IMR-90 (cell line): ENCODE data around the gene TIGAR. TPM values are rescaled to one million over a fixed set of nuclear protein-coding genes. Genes with fewer than 3 reads are reported as not detected.

Experiments used
- ATAC-seq: fragments of 200-7000 bp; cut with Tn5 transposase; 2 replicates; pipeline ENCODE4 v1.9.1; 2020; ENCODE audit warnings: low read depth, mild to moderate bottlenecking, moderate library complexity
- BruUV-seq: library from RNA; stranded (reverse); fragments of 400-500 nt; replicated peaks from 2 replicates; lab custom pipeline; 2021; lab: Mats Ljungman, UMichigan
- CTCF ChIA-PET: fragments of 300-600 bp; formaldehyde crosslinking; extraction: SDS; loops from one replicate; lab custom pipeline; 2021; ENCODE audit warnings: antibody characterized with exemption; lab: Yijun Ruan, JAX
- POLR2A ChIA-PET: fragments of 300-600 bp; sonication (Branson Sonifier 250); formaldehyde crosslinking; loops from one replicate; lab custom pipeline; 2022; ENCODE audit warnings: antibody characterized with exemption; ENCODE audit not compliant: unreplicated experiment; lab: Charles Lee
- DNase-seq: peaks from one replicate; pipeline ENCODE4 v3.0.0; 2013
- H2AFZ ChIP-seq: replicated peaks from 2 replicates; pipeline ENCODE3; 2013; ENCODE audit warnings: low read length, mild to moderate bottlenecking; ENCODE audit not compliant: poor library complexity
- H2AK5ac ChIP-seq: 2 replicates; pipeline ENCODE4 v1.6.1; 2013; ENCODE audit warnings: low read depth, low read length, inconsistent platforms
- H2AK9ac ChIP-seq: replicated peaks from 2 replicates; pipeline ENCODE3; 2013; ENCODE audit warnings: mild to moderate bottlenecking, low read depth, low read length, moderate library complexity; ENCODE audit not compliant: poor library complexity
- H2BK120ac ChIP-seq: 2 replicates; pipeline ENCODE4 v1.6.1; 2013; ENCODE audit warnings: low read depth, low read length, inconsistent platforms
- H2BK15ac ChIP-seq: 3 replicates; pipeline ENCODE4 v1.6.1; 2013; ENCODE audit warnings: low read depth, low read length, inconsistent platforms
- H2BK20ac ChIP-seq: 2 replicates; pipeline ENCODE4 v1.6.1; 2013; ENCODE audit warnings: low read depth, mild to moderate bottlenecking, inconsistent platforms, low read length, moderate library complexity
- H2BK5ac ChIP-seq: 2 replicates; pipeline ENCODE4 v1.6.1; 2013; ENCODE audit warnings: mild to moderate bottlenecking, low read depth, low read length, inconsistent platforms; ENCODE audit not compliant: poor library complexity, severe bottlenecking
- H3K14ac ChIP-seq: replicated peaks from 2 replicates; pipeline ENCODE4 v1.6.1; 2013; ENCODE audit warnings: low read depth, low read length, inconsistent platforms
- H3K18ac ChIP-seq: 2 replicates; pipeline ENCODE4 v1.6.1; 2013; ENCODE audit warnings: low read depth, low read length, control low read depth
- H3K23ac ChIP-seq: 2 replicates; pipeline ENCODE4 v1.6.1; 2013; ENCODE audit warnings: low read depth, low read length, inconsistent platforms
- H3K27ac ChIP-seq: 2 replicates; pipeline ENCODE4 v1.5.1; 2013; ENCODE audit warnings: mild to moderate bottlenecking, control low read depth, low read length; ENCODE audit not compliant: insufficient read depth
- H3K27me3 ChIP-seq: 2 replicates; pipeline ENCODE4 v1.6.1; 2013; ENCODE audit warnings: low read length; ENCODE audit not compliant: control insufficient read depth, insufficient read depth
- H3K36me3 ChIP-seq: 2 replicates; pipeline ENCODE4 v1.6.1; 2013; ENCODE audit warnings: low read length, mixed read lengths; ENCODE audit not compliant: control insufficient read depth, insufficient read depth
- H3K4ac ChIP-seq: 2 replicates; pipeline ENCODE4 v1.6.1; 2013; ENCODE audit warnings: low read depth, low read length, inconsistent platforms
- H3K4me1 ChIP-seq: 2 replicates; pipeline ENCODE4 v1.6.1; 2013; ENCODE audit warnings: low read length, mixed read lengths; ENCODE audit not compliant: control insufficient read depth, insufficient read depth
- H3K4me2 ChIP-seq: 2 replicates; pipeline ENCODE4 v1.6.1; 2013; ENCODE audit warnings: low read depth, mild to moderate bottlenecking, control low read depth, low read length, moderate library complexity
- H3K4me3 ChIP-seq: 2 replicates; pipeline ENCODE4 v1.5.1; 2013; ENCODE audit warnings: low read depth, mild to moderate bottlenecking, control low read depth, low read length, moderate library complexity; ENCODE audit not compliant: insufficient read depth
- H3K56ac ChIP-seq: 2 replicates; pipeline ENCODE4 v1.6.1; 2013; ENCODE audit warnings: low read length, inconsistent platforms; ENCODE audit not compliant: insufficient read depth; ENCODE audit errors: extremely low read depth
- H3K79me1 ChIP-seq, 2 experiments: 2 replicates each; pipeline ENCODE4 v1.6.1; 2013; ENCODE audit warnings: low read length in 2 of 2, inconsistent platforms in 1 of 2, low read depth in 1 of 2
- H3K9ac ChIP-seq: 2 replicates; pipeline ENCODE4 v1.6.1; 2013; ENCODE audit warnings: low read depth, low read length, control low read depth
- H3K9me1 ChIP-seq: 2 replicates; pipeline ENCODE4 v1.6.1; 2013; ENCODE audit warnings: low read length, inconsistent platforms; ENCODE audit not compliant: insufficient read depth
- H3K9me3 ChIP-seq: 2 replicates; pipeline ENCODE4 v1.6.1; 2013; ENCODE audit warnings: low read length; ENCODE audit not compliant: control insufficient read depth, insufficient read depth
- H4K20me1 ChIP-seq: 2 replicates; pipeline ENCODE4 v1.6.1; 2013; ENCODE audit warnings: low read length, inconsistent platforms; ENCODE audit not compliant: insufficient read depth
- H4K5ac ChIP-seq: 2 replicates; pipeline ENCODE4 v1.6.1; 2013; ENCODE audit warnings: mild to moderate bottlenecking, low read depth, low read length, control low read depth
- H4K8ac ChIP-seq, 2 experiments: 2 replicates each; pipeline ENCODE4 v1.6.1; 2013; ENCODE audit warnings: low read depth in 2 of 2, low read length in 2 of 2, control low read depth in 1 of 2, inconsistent platforms in 1 of 2
- H4K91ac ChIP-seq: 2 replicates; pipeline ENCODE4 v1.6.1; 2013; ENCODE audit warnings: low read depth, low read length, inconsistent platforms; ENCODE audit not compliant: insufficient read depth
- BHLHE40 ChIP-seq: fragments of 150-350 bp; IDR thresholded peaks from 2 replicates; pipeline ENCODE4 v1.6.1; 2016; ENCODE audit warnings: mild to moderate bottlenecking, low read depth, low read length
- CEBPB ChIP-seq: IDR thresholded peaks from 2 replicates; pipeline ENCODE4 v1.6.1; 2012; ENCODE audit warnings: low read depth, low read length, improper control_type of control experiment
- CHD1 ChIP-seq: IDR thresholded peaks from 2 replicates; pipeline ENCODE4 v1.6.1; 2012; ENCODE audit warnings: low read depth, low read length, improper control_type of control experiment
- FOS ChIP-seq: fragments of 150-350 bp; IDR thresholded peaks from 2 replicates; pipeline ENCODE4 v1.6.1; 2016; ENCODE audit warnings: low read depth, low read length
- MAZ ChIP-seq: IDR thresholded peaks from 2 replicates; pipeline ENCODE4 v1.6.1; 2012; ENCODE audit warnings: low read depth, mild to moderate bottlenecking, low read length, improper control_type of control experiment, moderate library complexity, borderline replicate concordance
- MXI1 ChIP-seq: IDR thresholded peaks from 2 replicates; pipeline ENCODE4 v1.6.1; 2012; ENCODE audit warnings: low read depth, mild to moderate bottlenecking, low read length, moderate library complexity, borderline replicate concordance
- NFE2L2 ChIP-seq: fragments of 150-350 bp; IDR thresholded peaks from 2 replicates; pipeline ENCODE4 v1.6.1; 2016; ENCODE audit warnings: low read depth, mild to moderate bottlenecking, low read length
- POLR2A ChIP-seq: IDR thresholded peaks from 2 replicates; pipeline ENCODE4 v1.6.1; 2012; ENCODE audit warnings: mild to moderate bottlenecking, low read depth, low read length
- RAD21 ChIP-seq: IDR thresholded peaks from 2 replicates; pipeline ENCODE4 v1.6.1; 2012; ENCODE audit warnings: low read length, improper control_type of control experiment
- RCOR1 ChIP-seq: IDR thresholded peaks from 2 replicates; pipeline ENCODE4 v1.6.1; 2012; ENCODE audit warnings: mild to moderate bottlenecking, low read length, improper control_type of control experiment; ENCODE audit not compliant: insufficient replicate concordance
- RFX5 ChIP-seq: IDR thresholded peaks from 2 replicates; pipeline ENCODE4 v1.8.0; 2012; ENCODE audit warnings: low read depth, mild to moderate bottlenecking, low read length, moderate library complexity
- SMC3 ChIP-seq: fragments of 150-350 bp; IDR thresholded peaks from 2 replicates; pipeline ENCODE4 v1.6.1; 2016; ENCODE audit warnings: low read depth, mild to moderate bottlenecking, antibody characterized with exemption, low read length, moderate library complexity
- WGBS, 2 experiments: methylation state at CpG; one replicate each; pipeline versions ENCODE4 v1.1.5 to v1.1.7; 2013; ENCODE audit warnings: missing lambda C conversion rate in 2 of 2; ENCODE audit not compliant: insufficient read length in 1 of 2; ENCODE audit errors: extremely low coverage in 2 of 2; 5-methylcytosine and 5-hydroxymethylcytosine counted together
- dilution Hi-C: fragments of 300-500 bp; cut with HindIII; formaldehyde crosslinking; loops from one replicate; pipeline ENCODE4 v1.14.3; 2018; ENCODE audit warnings: low sequenced_read_pairs; ENCODE audit not compliant: unreplicated experiment
- in situ Hi-C: fragments of 300-500 bp; cut with MboI; formaldehyde crosslinking; loops from 3 replicates; pipeline ENCODE4 v1.14.3; 2019; ENCODE audit warnings: low sequenced_read_pairs, inconsistent platforms, mixed read lengths
- intact Hi-C: fragments of 100-400 bp; cut with micrococcal nuclease; formaldehyde crosslinking; loops from 2 replicates; pipeline ENCODE4 v1.10.0; 2022
- polyA plus RNA-seq, 3 experiments: library from polyadenylated mRNA; depleted of rRNA; stranded (reverse); fragments of >200 nt; gene quantifications; 2 replicates each; pipeline ENCODE4 v1.2.3, GENCODE V29; 2012; ENCODE audit warnings: low replicate concordance in 1 of 3
- total RNA-seq: library from RNA; depleted of rRNA; stranded (reverse); fragments of >200 nt; gene quantifications from 2 replicates; pipeline ENCODE4 v1.2.3, GENCODE V29; 2012
- TF ChIP-seq, protein P1 (sequence below): fragments of 150-350 bp; IDR thresholded peaks from 2 replicates; pipeline ENCODE4 v1.6.1; 2017; ENCODE audit warnings: mild to moderate bottlenecking, antibody characterized with exemption, low read length, low read depth
- TF ChIP-seq, protein P2 (sequence below): fragments of 150-350 bp; IDR thresholded peaks from 2 replicates; pipeline ENCODE4 v1.6.1; 2016; ENCODE audit warnings: low read depth, mild to moderate bottlenecking, low read length, moderate library complexity, borderline replicate concordance

Gene TIGAR
- total and polyA plus RNA-seq, 2 of the 4 experiments (the other 2 are of a cell fraction): 7.3 to 13.7 TPM

DNA sequence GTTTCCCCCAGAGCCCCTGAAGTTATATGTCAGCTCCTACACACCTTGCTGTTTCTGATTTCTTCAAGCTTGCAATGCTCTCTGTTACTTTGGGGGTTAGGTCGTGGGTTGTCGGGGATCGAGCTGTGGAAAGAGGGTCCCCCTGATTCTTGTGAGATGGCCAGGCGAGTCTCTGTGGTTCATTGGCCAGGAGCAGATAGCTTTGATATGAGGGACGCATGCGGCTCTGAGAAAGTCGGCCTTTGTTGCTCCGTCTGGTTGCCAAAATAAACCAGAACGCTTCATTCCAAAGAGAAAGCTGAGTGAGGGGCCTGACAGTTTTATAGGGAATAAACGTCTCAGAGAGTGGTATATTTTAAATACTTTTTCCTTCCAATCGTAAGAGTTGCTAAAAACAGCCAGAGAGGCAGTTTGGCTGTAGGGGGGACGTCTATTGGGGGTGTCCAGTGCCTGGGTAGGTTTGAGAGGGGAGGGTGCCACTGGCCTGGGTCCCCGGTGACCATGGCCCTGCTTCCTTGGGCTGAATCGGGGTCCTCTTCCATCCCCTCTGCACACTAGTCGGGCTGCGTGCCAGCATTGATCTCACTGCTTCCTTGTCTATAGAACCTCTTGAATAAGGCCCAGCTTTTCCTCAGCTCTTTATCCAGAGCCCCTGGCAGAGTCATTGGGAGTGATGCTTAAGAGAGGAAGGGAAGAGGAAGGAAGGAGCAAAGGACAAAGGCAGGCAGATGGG, 28.5 kb upstream of the TIGAR start:
- Histone ChIP-seq H3K23ac (no peak overlapping the region), H3K18ac (no peak overlapping the region), H2BK15ac (no peak overlapping the region), H4K91ac (no peak overlapping the region), H3K79me1 (no peaks in the 10 kb centered on the region), H3K4me2 (no peak overlapping the region), H2BK120ac (no peak overlapping the region), H3K27ac (no peak overlapping the region), H2BK5ac (no peak overlapping the region), H3K14ac (no peak overlapping the region), H3K9me1 (no peaks in the 10 kb centered on the region), H2AK9ac (no peak overlapping the region), H3K4me3 (no peak overlapping the region), H3K56ac (no peak overlapping the region), H4K8ac (no peak overlapping the region), H3K9me3 (no peaks in the 10 kb centered on the region), H4K20me1 (no peaks in the 10 kb centered on the region), H2AK5ac (no peak overlapping the region), H3K4ac (no peak overlapping the region), H2BK20ac (no peak overlapping the region), H3K27me3 (no peaks in the 10 kb centered on the region; the same call in 1 of the 2 replicates), H4K5ac (no peak overlapping the region), H3K4me1 (no peaks in the 10 kb centered on the region), H2AFZ (no peak overlapping the region), H3K9ac (no peak overlapping the region), H3K36me3 (no peaks in the 10 kb centered on the region)
- DNase-seq (no peak), ATAC-seq (no peak)
- CTCF ChIA-PET: no interaction called here
- TF ChIP-seq, protein P1, sequence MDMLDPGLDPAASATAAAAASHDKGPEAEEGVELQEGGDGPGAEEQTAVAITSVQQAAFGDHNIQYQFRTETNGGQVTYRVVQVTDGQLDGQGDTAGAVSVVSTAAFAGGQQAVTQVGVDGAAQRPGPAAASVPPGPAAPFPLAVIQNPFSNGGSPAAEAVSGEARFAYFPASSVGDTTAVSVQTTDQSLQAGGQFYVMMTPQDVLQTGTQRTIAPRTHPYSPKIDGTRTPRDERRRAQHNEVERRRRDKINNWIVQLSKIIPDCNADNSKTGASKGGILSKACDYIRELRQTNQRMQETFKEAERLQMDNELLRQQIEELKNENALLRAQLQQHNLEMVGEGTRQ: no peak
- no peak for TF ChIP-seq MXI1
- TF ChIP-seq CHD1: no peak
- no peak for TF ChIP-seq NFE2L2
- no peak for TF ChIP-seq SMC3
- TF ChIP-seq RAD21: no peak
- no peak for TF ChIP-seq FOS
- TF ChIP-seq POLR2A: no peak
- no peak for TF ChIP-seq CEBPB
- no peak for TF ChIP-seq RFX5
- TF ChIP-seq, protein P2, sequence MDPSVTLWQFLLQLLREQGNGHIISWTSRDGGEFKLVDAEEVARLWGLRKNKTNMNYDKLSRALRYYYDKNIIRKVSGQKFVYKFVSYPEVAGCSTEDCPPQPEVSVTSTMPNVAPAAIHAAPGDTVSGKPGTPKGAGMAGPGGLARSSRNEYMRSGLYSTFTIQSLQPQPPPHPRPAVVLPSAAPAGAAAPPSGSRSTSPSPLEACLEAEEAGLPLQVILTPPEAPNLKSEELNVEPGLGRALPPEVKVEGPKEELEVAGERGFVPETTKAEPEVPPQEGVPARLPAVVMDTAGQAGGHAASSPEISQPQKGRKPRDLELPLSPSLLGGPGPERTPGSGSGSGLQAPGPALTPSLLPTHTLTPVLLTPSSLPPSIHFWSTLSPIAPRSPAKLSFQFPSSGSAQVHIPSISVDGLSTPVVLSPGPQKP: no peak
- no peak for TF ChIP-seq BHLHE40
- TF ChIP-seq RCOR1: no peak
- TF ChIP-seq MAZ: no peak
- dilution Hi-C loops: no loop called here
- intact Hi-C loops: no loop called here
- POLR2A ChIA-PET: no interaction called here
- WGBS, 2 experiments: 68% methylated on average over 6 of the region's 16 CpGs; no CpG with 5 or more reads in 1 of the 2 experiments
- BruUV-seq: no TSS peak
- in situ Hi-C loops: no loop called here
